K562 (cell line): ENCODE data around the gene TLR5. TPM values are rescaled to one million over a fixed set of nuclear protein-coding genes. Genes with fewer than 3 reads are reported as not detected.

ENCODE experiments used
- ATAC-seq: fragments of 200-7000 bp; cut with Tn5 transposase; 3 replicates; pipeline ENCODE4 v1.9.1; 2020; ENCODE audit warnings: moderate library complexity
- BruUV-seq: library from RNA; stranded (reverse); fragments of 400-500 nt; replicated peaks from 2 replicates; lab custom pipeline; 2021; lab: Mats Ljungman, UMichigan
- CTCF ChIA-PET: fragments of 300-600 bp; formaldehyde crosslinking; extraction: SDS; loops from one replicate; lab custom pipeline; 2021; ENCODE audit warnings: low intra/inter-chr PET ratio; lab: Yijun Ruan, JAX
- POLR2A ChIA-PET: fragments of 300-600, 350-650 bp; sonication (Branson Sonifier 250); formaldehyde crosslinking; extraction: SDS; loops from one replicate; lab custom pipeline; 2021; ENCODE audit warnings: antibody characterized with exemption, inconsistent platforms; lab: Yijun Ruan, JAX
- DNase-seq, 4 experiments: peaks; one replicate each; pipeline versions ENCODE4 v3.0.0 to v3.0.0-alpha.2; 2011 to 2018; ENCODE audit warnings: low spot score in 3 of 4, mixed read lengths in 3 of 4; ENCODE audit errors: extremely low read depth in 1 of 4
- FAIRE-seq: peaks from 2 replicates; lab custom pipeline; 2011; peaks lifted over from hg19 to GRCh38; lab: Jason Lieb, UNC
- H2AFZ ChIP-seq: 2 replicates; pipeline ENCODE4 v1.6.0; 2011; ENCODE audit warnings: low read depth, low read length, control low read depth, inconsistent platforms
- H3K27ac ChIP-seq: fragments of 200-600 bp; 3 replicates; pipeline ENCODE4 v1.8.0; 2011; ENCODE audit warnings: low read depth, mild to moderate bottlenecking, control low read depth, inconsistent platforms, low read length, moderate library complexity, mixed read lengths; ENCODE audit errors: extremely low read depth
- H3K27me3 ChIP-seq, 2 experiments: fragments of 300-600 bp in 1 of 2; 2 replicates in 1 of 2; 3 replicates in 1 of 2; pipeline versions ENCODE4 v1.6.0 to v1.8.0; 2011; ENCODE audit warnings: inconsistent platforms in 2 of 2, low read length in 2 of 2, mild to moderate bottlenecking in 1 of 2, mixed read lengths in 1 of 2, moderate library complexity in 1 of 2; ENCODE audit not compliant: control insufficient read depth in 2 of 2, insufficient read depth in 2 of 2
- H3K36me3 ChIP-seq: fragments of 300-600 bp; 3 replicates; pipeline ENCODE4 v1.8.0; 2011; ENCODE audit warnings: mild to moderate bottlenecking, low read length, inconsistent platforms; ENCODE audit not compliant: control insufficient read depth, insufficient read depth
- H3K4me1 ChIP-seq, 2 experiments: fragments of 200-600 bp in 1 of 2; replicated peaks in 1 of 2; 2 replicates in 1 of 2; 3 replicates in 1 of 2; pipeline versions ENCODE4 v1.5.1 to v1.8.0; 2011; ENCODE audit warnings: inconsistent platforms in 2 of 2, low read length in 2 of 2, mild to moderate bottlenecking in 1 of 2, mixed read lengths in 1 of 2, moderate library complexity in 1 of 2; ENCODE audit not compliant: control insufficient read depth in 2 of 2, insufficient read depth in 2 of 2
- H3K4me2 ChIP-seq: 2 replicates; pipeline ENCODE4 v1.6.1; 2011; ENCODE audit warnings: low read length, control low read depth, inconsistent platforms, mixed read lengths; ENCODE audit not compliant: insufficient read depth
- H3K4me3 ChIP-seq: fragments of 200-600 bp; sonication (generic), shearing (Covaris generic); 2 replicates; pipeline ENCODE4 v1.5.1; 2016; ENCODE audit warnings: control low read depth, inconsistent platforms
- H3K79me2 ChIP-seq: fragments of 200-600 bp; 3 replicates; pipeline ENCODE4 v1.8.0; 2011; ENCODE audit warnings: low read length, inconsistent platforms; ENCODE audit not compliant: control insufficient read depth, insufficient read depth
- H3K9ac ChIP-seq, 2 experiments: 2 replicates each; pipeline versions ENCODE4 v1.6.0 to v1.6.1; 2011; ENCODE audit warnings: low read depth in 2 of 2, low read length in 2 of 2, control low read depth in 1 of 2, inconsistent platforms in 1 of 2, mild to moderate bottlenecking in 1 of 2, mixed read lengths in 1 of 2; ENCODE audit not compliant: insufficient read depth in 1 of 2
- H3K9me1 ChIP-seq: one replicate; pipeline ENCODE4 v1.6.0; 2011; ENCODE audit warnings: inconsistent platforms, mild to moderate bottlenecking, low read length, moderate library complexity; ENCODE audit not compliant: control insufficient read depth, insufficient read depth
- H3K9me3 ChIP-seq: replicated peaks from 2 replicates; pipeline ENCODE4 v1.5.1; 2011; ENCODE audit warnings: low read depth, low read length, inconsistent platforms; ENCODE audit not compliant: control insufficient read depth, insufficient read depth
- H4K20me1 ChIP-seq: replicated peaks from 2 replicates; pipeline ENCODE4 v1.6.1; 2011; ENCODE audit warnings: low read length, inconsistent platforms, mixed read lengths; ENCODE audit not compliant: control insufficient read depth, insufficient read depth
- CEBPG ChIP-seq, 3 experiments: fragments of 200-800 bp in 1 of 3; sonication (Bioruptor generic) in 1 of 3; sonication (generic) in 1 of 3; formaldehyde crosslinking in 1 of 3; IDR thresholded peaks in 2 of 3; conservative IDR thresholded peaks in 1 of 3; 2 replicates each; pipeline versions ENCODE4 v1.6.1 to v1.8.0; 2016 to 2022; ENCODE audit warnings: missing compliant biosample characterization in 2 of 3, missing genetic modification characterization in 2 of 3, mild to moderate bottlenecking in 1 of 3, missing genetic modification reagents in 1 of 3
- CREB1 ChIP-seq, 2 experiments: sonication (generic) in 1 of 2; formaldehyde crosslinking in 1 of 2; IDR thresholded peaks; 2 replicates each; pipeline versions ENCODE4 v1.6.1 to v1.8.0; 2012 to 2022; ENCODE audit warnings: inconsistent platforms in 1 of 2, mild to moderate bottlenecking in 1 of 2, missing genetic modification reagents in 1 of 2, moderate library complexity in 1 of 2
- RBM15 ChIP-seq: fragments of 200-400 bp; formaldehyde crosslinking; IDR thresholded peaks from 2 replicates; pipeline ENCODE4 v1.6.1; 2018; ENCODE audit warnings: mild to moderate bottlenecking, low read length, moderate library complexity; ENCODE audit not compliant: insufficient read depth
- SPI1 ChIP-seq: IDR thresholded peaks from 2 replicates; pipeline ENCODE4 v1.6.1; 2011; ENCODE audit warnings: low read depth, low read length, control low read depth, borderline replicate concordance
- ZNF197 ChIP-seq: fragments of 200-800 bp; sonication (Bioruptor generic); IDR thresholded peaks from 2 replicates; pipeline ENCODE4 v1.6.1; 2016; ENCODE audit warnings: low read depth, missing genetic modification characterization, missing compliant biosample characterization
- WGBS: fragments of 100-300 bp; shearing (Covaris generic); methylation state at CpG from one replicate; pipeline ENCODE4 v1.1.6; 2016; ENCODE audit warnings: low coverage, mixed read lengths; ENCODE audit not compliant: insufficient coverage; ENCODE audit errors: missing lambda C conversion rate; 5-methylcytosine and 5-hydroxymethylcytosine counted together
- in situ Hi-C: fragments of 300-500 bp; cut with MboI; formaldehyde crosslinking; loops from 4 replicates; pipeline ENCODE4 v1.15.0; 2018; ENCODE audit warnings: inconsistent platforms, mixed read lengths
- intact Hi-C: fragments of 100-400 bp; cut with micrococcal nuclease; formaldehyde crosslinking; loops from 2 replicates; pipeline ENCODE4 v1.14.2; 2022
- polyA plus RNA-seq, 8 experiments: library from polyadenylated mRNA; depleted of rRNA in 4 of 8; stranded (reverse) in 5 of 8; unstranded in 3 of 8; fragments of >200 nt; fragmentation: Nextera tagmentation in 2 of 8; fragmentation: Illumina TruSeq in 1 of 8; extraction: Ambion mirVana in 2 of 8; extraction: Trizol in 1 of 8; gene quantifications; 2 replicates each; pipeline versions ENCODE4 v1.2.1 to v1.2.3, GENCODE V29; 2011 to 2014; ENCODE audit warnings: inconsistent platforms in 1 of 8, missing spikeins in 1 of 8
- total RNA-seq, 7 experiments: library from RNA; depleted of rRNA in 6 of 7; stranded (reverse); fragments of >200 nt in 6 of 7; fragmentation: Illumina TruSeq in 2 of 7; extraction: Trizol in 2 of 7; gene quantifications; 2 replicates each; pipeline versions ENCODE4 v1.2.1 to v1.2.3, GENCODE V29; 2011 to 2021; ENCODE audit warnings: low replicate concordance in 1 of 7
- TF ChIP-seq, protein P1 (sequence below): sonication (generic); formaldehyde crosslinking; IDR thresholded peaks from 2 replicates; pipeline ENCODE4 v1.8.0; 2022; ENCODE audit warnings: mild to moderate bottlenecking, missing genetic modification reagents

Gene TLR5
- total and polyA plus RNA-seq, 9 of the 15 experiments (the other 6 are each of a cell fraction or from before 2014, with no cell fraction given), result 0.93 to 7.4 (median 1.9) TPM

DNA sequence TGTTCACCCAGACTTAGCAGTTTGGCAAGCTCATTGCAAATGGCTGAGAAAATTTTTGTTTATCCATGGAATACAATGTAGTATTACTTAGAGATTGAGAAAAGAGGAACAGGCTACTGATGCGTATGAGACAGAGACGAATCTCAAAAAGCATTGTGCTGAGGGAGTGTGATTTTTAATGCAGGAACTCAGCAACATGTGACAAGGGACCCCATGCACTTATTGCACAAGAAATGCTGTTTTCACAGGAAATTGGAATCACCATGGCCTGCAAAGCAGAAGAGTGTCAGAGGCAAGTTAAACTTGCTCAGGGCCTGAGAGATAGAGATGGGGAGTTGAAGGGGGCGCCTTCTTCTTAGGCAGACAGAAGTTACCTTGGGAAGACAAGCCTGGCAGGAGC, 32.6 kb upstream of the TLR5 start:
- no peak for DNase-seq
- H2AFZ ChIP-seq, result no peak overlapping the region
- 59% methylated on average over 3 of the region's 3 CpGs for WGBS
- H3K27me3 ChIP-seq, result no peaks in the 10 kb centered on the region; a peak in 1 of 5 replicates
- TF ChIP-seq ZNF197 (no peak), RBM15 (no peak), SPI1 (peak; percentile 37; the same call in 1 of the 2 replicates), CREB1 (IDR thresholded peaks at IDR 0.05) (no peak), CREB1 (CRISPR knock-in tag; IDR thresholded peaks at IDR 0.05) (no peak), CEBPG (CRISPR knock-in tag; IDR thresholded peaks at IDR 0.05) (no peak), CEBPG (tag; conservative IDR thresholded peaks at IDR 0.05 in 1 of 2, IDR thresholded peaks at IDR 0.05 in 1 of 2) (no peak)
- TF ChIP-seq, protein P1, sequence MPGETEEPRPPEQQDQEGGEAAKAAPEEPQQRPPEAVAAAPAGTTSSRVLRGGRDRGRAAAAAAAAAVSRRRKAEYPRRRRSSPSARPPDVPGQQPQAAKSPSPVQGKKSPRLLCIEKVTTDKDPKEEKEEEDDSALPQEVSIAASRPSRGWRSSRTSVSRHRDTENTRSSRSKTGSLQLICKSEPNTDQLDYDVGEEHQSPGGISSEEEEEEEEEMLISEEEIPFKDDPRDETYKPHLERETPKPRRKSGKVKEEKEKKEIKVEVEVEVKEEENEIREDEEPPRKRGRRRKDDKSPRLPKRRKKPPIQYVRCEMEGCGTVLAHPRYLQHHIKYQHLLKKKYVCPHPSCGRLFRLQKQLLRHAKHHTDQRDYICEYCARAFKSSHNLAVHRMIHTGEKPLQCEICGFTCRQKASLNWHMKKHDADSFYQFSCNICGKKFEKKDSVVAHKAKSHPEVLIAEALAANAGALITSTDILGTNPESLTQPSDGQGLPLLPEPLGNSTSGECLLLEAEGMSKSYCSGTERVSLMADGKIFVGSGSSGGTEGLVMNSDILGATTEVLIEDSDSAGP, result no peak
- TF ChIP-seq, all 486 proteins: peak for 1
- POLR2A ChIA-PET, result interaction anchor here (0.9 to 1.7 kb wide), 2 partner anchors 11 to 13 kb away, joined by 3 to 6 read pairs; no protein-coding TSS in a partner anchor
- Histone ChIP-seq H3K4me1 (no peaks in the 10 kb centered on the region; a peak in 2 of 5 replicates), H3K4me3 (no peak overlapping the region), H3K9me1 (no peaks in the 10 kb centered on the region), H3K36me3 (no peaks in the 10 kb centered on the region), H4K20me1 (no peaks in the 10 kb centered on the region), H3K27ac (no peak overlapping the region), H3K79me2 (no peaks in the 10 kb centered on the region), H3K4me2 (no peak overlapping the region), H3K9me3 (no peaks in the 10 kb centered on the region), H3K9ac (no peak overlapping the region)
- CTCF ChIA-PET, result interaction anchor here (0.5 kb wide), 1 partner anchor 1167 kb away, joined by 3 read pairs; no protein-coding TSS in a partner anchor
- ATAC-seq (no peak), FAIRE-seq (no peak)
- intact Hi-C loops, result loop anchor here (1.0 to 5.0 kb wide), 4 partner anchors 69 to 503 kb away; no protein-coding TSS in a partner anchor
- in situ Hi-C loops, result no loop called here
- no TSS peak for BruUV-seq
